H9 (cell line): ENCODE data around the gene TLR5. TPM values are rescaled to one million over a fixed set of nuclear protein-coding genes. Genes with fewer than 3 reads are reported as not detected.

ENCODE experiments used
- DNase-seq: peaks from one replicate; pipeline ENCODE4 v3.0.0-alpha.2; 2017
- H2AFZ ChIP-seq: one replicate; pipeline ENCODE4 v1.6.1; 2013; ENCODE audit warnings: mild to moderate bottlenecking, low read length, control low read depth, moderate library complexity
- H2AK5ac ChIP-seq: 2 replicates; pipeline ENCODE4 v1.6.1; 2013; ENCODE audit warnings: low read length, control low read depth, mixed read lengths; ENCODE audit not compliant: insufficient read length
- H2BK120ac ChIP-seq: one replicate; pipeline ENCODE4 v1.6.1; 2013; ENCODE audit warnings: low read depth, mild to moderate bottlenecking, low read length, control low read depth, inconsistent platforms; ENCODE audit not compliant: poor library complexity, severe bottlenecking
- H2BK12ac ChIP-seq: 2 replicates; pipeline ENCODE4 v1.6.1; 2013; ENCODE audit warnings: low read length, control low read depth, mixed read lengths, low read depth; ENCODE audit not compliant: insufficient read length
- H2BK15ac ChIP-seq: 2 replicates; pipeline ENCODE4 v1.6.1; 2013; ENCODE audit warnings: low read depth, low read length, control low read depth
- H2BK20ac ChIP-seq: one replicate; pipeline ENCODE4 v1.6.1; 2013; ENCODE audit warnings: low read depth, mild to moderate bottlenecking, low read length, control low read depth, inconsistent platforms; ENCODE audit not compliant: poor library complexity, severe bottlenecking
- H2BK5ac ChIP-seq: 2 replicates; pipeline ENCODE4 v1.6.1; 2013; ENCODE audit warnings: low read length, control low read depth, mixed read lengths; ENCODE audit not compliant: insufficient read length
- H3K14ac ChIP-seq: 2 replicates; pipeline ENCODE4 v1.6.1; 2013; ENCODE audit warnings: low read length, control low read depth; ENCODE audit not compliant: insufficient read depth
- H3K18ac ChIP-seq: 2 replicates; pipeline ENCODE4 v1.6.1; 2013; ENCODE audit warnings: low read depth, mild to moderate bottlenecking, mixed read lengths, low read length, control low read depth; ENCODE audit not compliant: insufficient read length
- H3K23ac ChIP-seq: 2 replicates; pipeline ENCODE4 v1.6.1; 2013; ENCODE audit warnings: low read length, control low read depth, mixed read lengths, low read depth; ENCODE audit not compliant: insufficient read length
- H3K23me2 ChIP-seq: 2 replicates; pipeline ENCODE4 v1.6.1; 2013; ENCODE audit warnings: low read depth, mild to moderate bottlenecking, mixed read lengths, low read length, control low read depth; ENCODE audit not compliant: insufficient read length, poor library complexity, severe bottlenecking
- H3K27ac ChIP-seq: 2 replicates; pipeline ENCODE4 v1.5.1; 2013; ENCODE audit warnings: low read length, control low read depth, mixed read lengths, low read depth; ENCODE audit not compliant: insufficient read length
- H3K27me3 ChIP-seq: 2 replicates; pipeline ENCODE4 v1.6.1; 2013; ENCODE audit warnings: low read length, control low read depth, inconsistent platforms; ENCODE audit not compliant: insufficient read depth
- H3K4ac ChIP-seq: 2 replicates; pipeline ENCODE4 v1.6.1; 2013; ENCODE audit warnings: low read depth, mild to moderate bottlenecking, control low read depth, inconsistent platforms, low read length, moderate library complexity
- H3K4me1 ChIP-seq: 2 replicates; pipeline ENCODE4 v1.6.1; 2013; ENCODE audit warnings: low read length, control low read depth, inconsistent platforms; ENCODE audit not compliant: insufficient read depth
- H3K4me2 ChIP-seq: 2 replicates; pipeline ENCODE4 v1.6.1; 2013; ENCODE audit warnings: low read length, control low read depth, mixed read lengths; ENCODE audit not compliant: insufficient read length, insufficient read depth
- H3K56ac ChIP-seq: 2 replicates; pipeline ENCODE4 v1.6.1; 2013; ENCODE audit warnings: low read depth, mild to moderate bottlenecking, mixed read lengths, low read length, control low read depth; ENCODE audit not compliant: insufficient read length
- H3K79me1 ChIP-seq: 2 replicates; pipeline ENCODE4 v1.6.1; 2013; ENCODE audit warnings: low read depth, mild to moderate bottlenecking, moderate library complexity, low read length, control low read depth, inconsistent platforms; ENCODE audit not compliant: insufficient read depth, poor library complexity, severe bottlenecking
- H3K79me2 ChIP-seq: 2 replicates; pipeline ENCODE4 v1.6.1; 2013; ENCODE audit warnings: low read length, control low read depth, inconsistent platforms; ENCODE audit not compliant: insufficient read depth
- H3K9ac ChIP-seq: 2 replicates; pipeline ENCODE4 v1.6.1; 2013; ENCODE audit warnings: low read length, control low read depth, mixed read lengths; ENCODE audit not compliant: insufficient read length; ENCODE audit errors: extremely low read depth
- H3K9me3 ChIP-seq: one replicate; pipeline ENCODE4 v1.6.1; 2013; ENCODE audit warnings: low read depth, low read length, inconsistent platforms; ENCODE audit not compliant: control insufficient read depth
- H3T11ph ChIP-seq: one replicate; pipeline ENCODE4 v1.6.1; 2013; ENCODE audit warnings: mild to moderate bottlenecking, low read length, control low read depth, inconsistent platforms
- H4K20me1 ChIP-seq: one replicate; pipeline ENCODE4 v1.6.1; 2013; ENCODE audit not compliant: control insufficient read depth, insufficient read length, insufficient read depth
- H4K5ac ChIP-seq: 2 replicates; pipeline ENCODE4 v1.6.1; 2013; ENCODE audit warnings: low read depth, mild to moderate bottlenecking, mixed read lengths, low read length, control low read depth; ENCODE audit not compliant: insufficient read length
- H4K8ac ChIP-seq: replicated peaks from 2 replicates; pipeline ENCODE4 v1.6.1; 2013; ENCODE audit warnings: low read length, control low read depth, mixed read lengths, low read depth; ENCODE audit not compliant: insufficient read length
- H4K91ac ChIP-seq: 2 replicates; pipeline ENCODE4 v1.6.1; 2013; ENCODE audit warnings: low read depth, mild to moderate bottlenecking, moderate library complexity, mixed read lengths, low read length, control low read depth; ENCODE audit not compliant: insufficient read length
- H3K27ac Mint-ChIP-seq, 3 experiments: 2 replicates in 2 of 3; 3 replicates in 1 of 3; pipeline ENCODE4 v1.8.0; 2020 to 2021; ENCODE audit warnings: mixed read lengths in 3 of 3, mild to moderate bottlenecking in 1 of 3, moderate library complexity in 1 of 3
- H3K27me3 Mint-ChIP-seq: 2 replicates; pipeline ENCODE4 v1.8.0; 2021; ENCODE audit warnings: low read depth, mild to moderate bottlenecking, moderate library complexity, mixed read lengths
- H3K36me3 Mint-ChIP-seq, 3 experiments: 2 replicates in 2 of 3; 3 replicates in 1 of 3; pipeline ENCODE4 v1.8.0; 2020 to 2021; ENCODE audit warnings: low read depth in 3 of 3, mixed read lengths in 3 of 3; ENCODE audit not compliant: insufficient read depth in 1 of 3
- H3K4me1 Mint-ChIP-seq, 2 experiments: 2 replicates each; pipeline ENCODE4 v1.8.0; 2020; ENCODE audit warnings: mixed read lengths in 2 of 2
- H3K4me3 Mint-ChIP-seq, 2 experiments: 2 replicates in 1 of 2; 3 replicates in 1 of 2; pipeline ENCODE4 v1.8.0; 2020 to 2021; ENCODE audit warnings: mild to moderate bottlenecking in 2 of 2, mixed read lengths in 2 of 2, moderate library complexity in 1 of 2
- H3K9me3 Mint-ChIP-seq, 2 experiments: 2 replicates in 1 of 2; 3 replicates in 1 of 2; pipeline ENCODE4 v1.8.0; 2020; ENCODE audit warnings: mild to moderate bottlenecking in 2 of 2, mixed read lengths in 2 of 2, moderate library complexity in 1 of 2
- CTCF ChIP-seq: fragments of 200-600 bp; sonication (generic); conservative IDR thresholded peaks from 3 replicates; pipeline ENCODE4 v1.8.0; 2021; ENCODE audit warnings: antibody characterized with exemption, mild to moderate bottlenecking
- WGBS: extraction: QIAGEN DNeasy Blood & Tissue Kit; methylation state at CpG from one replicate; pipeline ENCODE4 v1.1.7; 2013; ENCODE audit warnings: missing lambda C conversion rate, low lambda C conversion rate, mixed read lengths; ENCODE audit not compliant: insufficient read length; ENCODE audit errors: extremely low coverage; 5-methylcytosine and 5-hydroxymethylcytosine counted together
- total RNA-seq: library from RNA; stranded (reverse); gene quantifications from 2 replicates; pipeline ENCODE4 v1.2.1, GENCODE V29; 2021

The TLR5 gene
- total RNA-seq, 1 experiment from 2014 or later, result not detected

DNA sequence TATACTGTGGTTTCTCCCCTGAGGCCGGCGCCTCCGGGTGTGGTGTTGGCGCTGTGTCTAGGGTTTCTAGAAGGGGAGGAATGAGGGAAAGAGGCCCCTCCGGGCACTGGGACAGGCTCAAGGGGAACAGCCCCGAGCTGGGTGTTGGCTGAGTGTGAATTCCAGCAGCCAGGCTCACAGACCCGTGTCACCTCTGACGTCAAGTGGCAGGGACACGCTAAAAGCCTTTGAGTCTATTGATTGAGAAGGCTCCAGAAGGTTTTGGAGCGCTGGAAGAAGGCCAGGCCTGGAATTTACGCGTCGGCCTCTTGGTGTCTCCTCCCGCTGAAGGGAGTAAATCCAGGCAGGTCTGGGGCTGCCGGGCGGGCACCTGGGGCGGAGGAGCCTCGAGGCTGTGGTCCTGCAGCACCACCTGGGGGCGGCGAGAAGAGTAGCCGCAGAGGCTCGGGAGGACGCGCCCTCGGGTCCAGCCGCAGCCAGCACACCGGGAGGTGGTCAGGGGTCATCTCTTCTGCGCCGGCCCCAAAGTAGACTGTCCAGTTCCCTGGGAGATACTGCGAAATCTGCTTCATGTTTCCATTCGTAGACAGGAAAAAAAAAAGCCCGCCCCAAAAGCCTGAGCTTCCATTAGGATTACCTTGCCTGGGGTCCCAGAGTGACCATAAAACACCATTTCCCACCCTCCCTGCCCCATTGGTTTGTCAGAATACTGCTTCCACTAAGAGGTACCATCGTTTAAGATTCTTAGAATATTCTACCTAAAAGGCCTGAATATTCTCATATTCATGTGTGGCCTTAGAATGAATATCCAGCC, 61.7 kb downstream of the TLR5 start:
- Histone ChIP-seq H2AFZ (no peak overlapping the region), H3K79me2 (no peaks in the 10 kb centered on the region), H4K8ac (no peak overlapping the region), H4K91ac (no peak overlapping the region), H3K4me2 (no peak overlapping the region), H3K4me1 (no peaks in the 10 kb centered on the region), H2BK15ac (no peak overlapping the region), H3K4ac (no peak overlapping the region), H3K23ac (no peak overlapping the region), H3K9ac (no peak overlapping the region), H2BK12ac (no peak overlapping the region), H3K79me1 (no peaks in the 10 kb centered on the region), H3K27me3 (no peaks in the 10 kb centered on the region), H2BK5ac (no peak overlapping the region), H3K23me2 (no peaks in the 10 kb centered on the region), H3T11ph (no peak overlapping the region), H4K20me1 (no peaks in the 10 kb centered on the region), H4K5ac (no peak overlapping the region), H2BK20ac (no peak overlapping the region), H3K56ac (no peak overlapping the region), H2AK5ac (no peak overlapping the region), H3K27ac (no peak overlapping the region), H3K18ac (no peak overlapping the region), H3K9me3 (no peaks in the 10 kb centered on the region), H3K14ac (no peak overlapping the region), H2BK120ac (no peak overlapping the region)
- no CpG with 5 or more reads among the region's 33 CpGs for WGBS
- Mint-ChIP-seq H3K36me3 (no peaks in the 10 kb centered on the region), H3K4me1 (peaks cover 17 to 21% of the 10 kb centered on the region in 2 experiments), H3K27ac (peak overlapping the region; percentile 53 to 89 (median 68); a peak in 3 of 7 replicates), H3K9me3 (no peaks in the 10 kb centered on the region), H3K27me3 (peaks cover 10% of the 10 kb centered on the region), H3K4me3 (no peak overlapping the region)
- peak; percentile 96 for DNase-seq
- peak; percentile 98 for TF ChIP-seq CTCF
